Kidney (tissue), 14 donors: ENCODE data around the gene F2. TPM values are rescaled to one million over a fixed set of nuclear protein-coding genes. Genes with fewer than 3 reads are reported as not detected.

Experiments
- DNase-seq, 5 donors: peaks; one replicate each; pipeline ENCODE4 v3.0.0-alpha.2; 2013 to 2020
- FAIRE-seq: peaks from 2 replicates; lab custom pipeline; 2012; peaks lifted over from hg19 to GRCh38; lab: Jason Lieb, UNC
- H3K27ac ChIP-seq, 2 donors: one replicate each; pipeline ENCODE4 v1.7.0; 2013; ENCODE audit warnings: low read depth in 2 of 2, low read length in 2 of 2, inconsistent platforms in 1 of 2
- H3K27me3 ChIP-seq: one replicate; pipeline ENCODE4 v1.7.1; 2013; ENCODE audit warnings: low read length, inconsistent platforms; ENCODE audit not compliant: control insufficient read depth, insufficient read depth
- H3K36me3 ChIP-seq, 3 donors: one replicate each; pipeline versions ENCODE4 v1.7.0 to v1.7.1; 2013; ENCODE audit warnings: low read length in 3 of 3, control low read depth in 1 of 3, inconsistent platforms in 1 of 3; ENCODE audit not compliant: insufficient read depth in 3 of 3, control insufficient read depth in 2 of 3
- H3K4me1 ChIP-seq, 3 donors: one replicate each; pipeline versions ENCODE4 v1.7.0 to v1.7.1; 2013; ENCODE audit warnings: low read length in 3 of 3, inconsistent platforms in 1 of 3, low read depth in 1 of 3; ENCODE audit not compliant: control insufficient read depth in 2 of 3, insufficient read depth in 2 of 3
- H3K4me3 ChIP-seq, 3 donors: one replicate each; pipeline versions ENCODE4 v1.7.0 to v1.8.1; 2013; ENCODE audit warnings: low read length in 3 of 3, control low read depth in 1 of 3, inconsistent platforms in 1 of 3
- H3K9ac ChIP-seq, 3 donors: one replicate each; pipeline versions ENCODE4 v1.7.0 to v1.7.1; 2013; ENCODE audit warnings: low read length in 3 of 3, control low read depth in 1 of 3, inconsistent platforms in 1 of 3
- H3K9me3 ChIP-seq, 3 donors: one replicate each; pipeline versions ENCODE4 v1.7.0 to v1.7.1; 2013; ENCODE audit warnings: low read length in 3 of 3, control low read depth in 1 of 3, inconsistent platforms in 1 of 3; ENCODE audit not compliant: control insufficient read depth in 2 of 3, insufficient read depth in 1 of 3
- intact Hi-C: fragments of 100-400 bp; cut with DNase I; formaldehyde crosslinking; loops from one replicate; pipeline ENCODE4 v1.11.1; 2022
- polyA plus RNA-seq: library from polyadenylated mRNA; stranded (reverse); fragments of 350-450 nt; fragmentation: Illumina TruSeq; extraction: RNeasy Lipid Tissue Mini Kit (QIAGEN cat#74804); gene quantifications from one replicate; pipeline ENCODE4 v1.2.3, GENCODE V29; 2014; ENCODE audit warnings: low read depth, low replicate concordance; ENCODE audit not compliant: insufficient read depth
- total RNA-seq: library from RNA; stranded (reverse); fragmentation: NEBNext Ultra II Directional; extraction: Animal tissue kit (Norgen Biotek cat#: 25700); gene quantifications from one replicate; pipeline ENCODE4 v1.2.1, GENCODE V29; 2021
- TF ChIP-seq, protein P1 (sequence below): IDR thresholded peaks from 3 replicates; pipeline ENCODE4 v1.5.1; 2012; ENCODE audit warnings: mild to moderate bottlenecking, moderate library complexity, borderline replicate concordance; ENCODE audit not compliant: insufficient read depth; ENCODE audit errors: extremely low read depth
- donor health status: control.
- donor health status: control.
- donor health status: control.
- donor health status: control.
- donor health status: control.
- donor health status: DM: yes; HTN: yes; CAD: no.
- donor health status: Normal renal cell carcinoma (clear cell type).

Gene F2
- total and polyA plus RNA-seq, 2 donors from 2014 or later: not detected

GRCh38 chr11:46733234-46733633 lies 14.2 kb downstream of the F2 start:
- Histone ChIP-seq H3K4me1 (no peaks in the 10 kb centered on the region), H3K36me3 (no peaks in the 10 kb centered on the region), H3K9ac (no peak overlapping the region), H3K27ac (no peak overlapping the region), H3K9me3 (no peaks in the 10 kb centered on the region), H3K27me3 (no peaks in the 10 kb centered on the region), H3K4me3 (no peak overlapping the region)
- DNase-seq (peak in 1 of 5 donors; percentile 12), FAIRE-seq (no peak)
- intact Hi-C loops: no loop called here
- TF ChIP-seq, protein P1, sequence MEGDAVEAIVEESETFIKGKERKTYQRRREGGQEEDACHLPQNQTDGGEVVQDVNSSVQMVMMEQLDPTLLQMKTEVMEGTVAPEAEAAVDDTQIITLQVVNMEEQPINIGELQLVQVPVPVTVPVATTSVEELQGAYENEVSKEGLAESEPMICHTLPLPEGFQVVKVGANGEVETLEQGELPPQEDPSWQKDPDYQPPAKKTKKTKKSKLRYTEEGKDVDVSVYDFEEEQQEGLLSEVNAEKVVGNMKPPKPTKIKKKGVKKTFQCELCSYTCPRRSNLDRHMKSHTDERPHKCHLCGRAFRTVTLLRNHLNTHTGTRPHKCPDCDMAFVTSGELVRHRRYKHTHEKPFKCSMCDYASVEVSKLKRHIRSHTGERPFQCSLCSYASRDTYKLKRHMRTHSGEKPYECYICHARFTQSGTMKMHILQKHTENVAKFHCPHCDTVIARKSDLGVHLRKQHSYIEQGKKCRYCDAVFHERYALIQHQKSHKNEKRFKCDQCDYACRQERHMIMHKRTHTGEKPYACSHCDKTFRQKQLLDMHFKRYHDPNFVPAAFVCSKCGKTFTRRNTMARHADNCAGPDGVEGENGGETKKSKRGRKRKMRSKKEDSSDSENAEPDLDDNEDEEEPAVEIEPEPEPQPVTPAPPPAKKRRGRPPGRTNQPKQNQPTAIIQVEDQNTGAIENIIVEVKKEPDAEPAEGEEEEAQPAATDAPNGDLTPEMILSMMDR: no peak

- no peaks in the 10 kb centered on the region for H3K27me3 ChIP-seq
- H3K9ac ChIP-seq: no peak overlapping the region
- TF ChIP-seq, protein P1: no peak
- H3K9me3 ChIP-seq: no peaks in the 10 kb centered on the region
- FAIRE-seq: no peak
- intact Hi-C loops: no loop called here
- H3K4me3 ChIP-seq: no peak overlapping the region
- H3K4me1 ChIP-seq: no peaks in the 10 kb centered on the region
- H3K36me3 ChIP-seq: peaks cover 0 to 2% (median 0%) of the 10 kb centered on the region in 3 donors
- H3K27ac ChIP-seq: no peak overlapping the region
- DNase-seq: no peak
Measured at GRCh38 chr11:46736146-46736545, 17.1 kb downstream of the F2 start.

DNA sequence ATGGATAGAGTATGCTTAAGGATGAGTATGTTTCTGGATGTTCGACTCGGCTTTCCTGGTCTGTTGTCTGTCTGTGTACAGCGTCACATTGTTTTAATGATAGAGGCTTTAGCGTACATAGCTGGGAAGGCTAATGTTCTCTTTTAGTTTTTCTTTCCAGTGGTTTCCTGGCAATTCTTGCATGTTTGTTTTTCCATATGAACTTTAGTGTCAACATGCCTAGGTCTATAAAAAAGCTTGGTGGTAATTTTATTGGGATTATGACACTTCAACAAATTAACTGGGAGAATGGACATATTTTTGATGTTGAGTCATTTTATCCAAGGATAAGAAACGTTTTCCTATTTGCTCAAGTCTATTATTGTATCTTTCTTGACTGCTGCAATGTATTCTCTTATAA lies 17.6 kb downstream of the F2 start:
- TF ChIP-seq, protein P1: no peak
- no peak overlapping the region for H3K9ac ChIP-seq
- H3K4me1 ChIP-seq: no peaks in the 10 kb centered on the region
- intact Hi-C loops: no loop called here
- DNase-seq: no peak
- no peak overlapping the region for H3K27ac ChIP-seq
- H3K4me3 ChIP-seq: no peak overlapping the region
- no peak for FAIRE-seq
- no peaks in the 10 kb centered on the region for H3K27me3 ChIP-seq
- no peaks in the 10 kb centered on the region for H3K9me3 ChIP-seq
- peaks cover 0 to 2% (median 1%) of the 10 kb centered on the region in 3 donors for H3K36me3 ChIP-seq

- no peaks in the 10 kb centered on the region for H3K4me1 ChIP-seq
- H3K27me3 ChIP-seq: no peaks in the 10 kb centered on the region
- DNase-seq: peak in 1 of 5 donors; percentile 17
- H3K4me3 ChIP-seq: no peak overlapping the region
- intact Hi-C loops: no loop called here
- H3K27ac ChIP-seq: no peak overlapping the region
- TF ChIP-seq, protein P1: no peak
- no peak overlapping the region for H3K9ac ChIP-seq
- H3K36me3 ChIP-seq: peaks cover 0 to 10% (median 2%) of the 10 kb centered on the region in 3 donors
- no peak for FAIRE-seq
- no peaks in the 10 kb centered on the region for H3K9me3 ChIP-seq
Measured at GRCh38 chr11:46737699-46738098, 18.7 kb downstream of the F2 start.
